IPS-18c (cell line): ENCODE results near the gene LRP8.
"Not testable (repeated sequence)": the region's sequence is repeated elsewhere in the genome, so short reads cannot be mapped to it uniquely, and the experiment has no call there.

ENCODE experiments used
- H3K4me3 ChIP-seq: 2 replicates; pipeline ENCODE4 v1.7.0; 2013; ENCODE audit warnings: low read depth, mild to moderate bottlenecking, low read length, moderate library complexity; ENCODE audit not compliant: insufficient read depth
- H3K9me3 ChIP-seq: one replicate; pipeline ENCODE4 v1.6.1; 2013; ENCODE audit warnings: mild to moderate bottlenecking, low read length, moderate library complexity; ENCODE audit not compliant: control insufficient read depth, insufficient read depth

Gene LRP8

GRCh38 chr1:53205496-53205895 lies 122.4 kb downstream of the LRP8 start:
- H3K4me3 ChIP-seq, result not testable (repeated sequence)
- peaks cover 15% of the 10 kb centered on the region for H3K9me3 ChIP-seq

DNA sequence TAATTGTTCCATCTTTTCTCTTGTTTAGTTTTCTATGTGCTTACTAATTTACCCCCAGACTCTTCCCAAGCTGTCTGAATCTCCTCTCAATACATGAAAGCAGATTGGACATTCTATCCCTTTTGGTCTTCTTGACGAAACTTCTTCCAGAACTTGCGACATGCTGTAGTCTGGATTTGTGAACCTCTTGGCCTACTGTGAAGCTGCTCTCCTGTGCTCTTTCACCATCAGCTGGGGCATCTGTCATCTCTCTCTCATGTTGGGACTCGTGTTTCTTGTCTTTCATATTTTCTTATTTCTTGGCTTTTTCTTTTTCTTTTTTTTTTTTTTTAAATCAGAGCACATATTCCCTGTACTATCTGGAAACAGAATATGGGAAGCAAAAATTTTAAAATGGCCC lies 124.4 kb downstream of the LRP8 start:
- H3K9me3 ChIP-seq, result peaks cover 15% of the 10 kb centered on the region
- no peak overlapping the region for H3K4me3 ChIP-seq

DNA sequence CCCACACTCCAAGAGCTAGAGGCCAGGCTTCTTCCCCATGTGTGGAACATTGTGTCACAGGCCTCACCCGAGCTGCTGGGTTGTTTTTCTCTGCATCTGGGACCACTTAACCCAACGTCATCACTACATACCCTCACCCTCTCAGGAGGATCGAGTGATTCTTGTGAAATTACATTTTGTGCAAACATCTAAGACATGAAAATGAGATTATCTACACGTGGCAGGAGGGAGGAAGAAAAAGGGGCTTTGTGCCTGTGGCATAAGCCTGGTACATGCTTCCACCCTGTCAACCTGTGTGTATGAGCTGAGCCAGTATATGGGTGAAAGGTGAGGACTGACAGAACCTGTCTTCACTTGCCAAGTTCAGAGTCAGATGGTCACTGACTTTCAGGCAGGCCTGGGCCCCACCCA lies 129.6 kb downstream of the LRP8 start:
- Histone ChIP-seq H3K9me3 (no peaks in the 10 kb centered on the region), H3K4me3 (no peak overlapping the region)

GRCh38 chr1:53197291-53198200 lies 130.3 kb downstream of the LRP8 start:
- Histone ChIP-seq H3K4me3 (peak overlapping the region; percentile 90), H3K9me3 (no peaks in the 10 kb centered on the region)

DNA sequence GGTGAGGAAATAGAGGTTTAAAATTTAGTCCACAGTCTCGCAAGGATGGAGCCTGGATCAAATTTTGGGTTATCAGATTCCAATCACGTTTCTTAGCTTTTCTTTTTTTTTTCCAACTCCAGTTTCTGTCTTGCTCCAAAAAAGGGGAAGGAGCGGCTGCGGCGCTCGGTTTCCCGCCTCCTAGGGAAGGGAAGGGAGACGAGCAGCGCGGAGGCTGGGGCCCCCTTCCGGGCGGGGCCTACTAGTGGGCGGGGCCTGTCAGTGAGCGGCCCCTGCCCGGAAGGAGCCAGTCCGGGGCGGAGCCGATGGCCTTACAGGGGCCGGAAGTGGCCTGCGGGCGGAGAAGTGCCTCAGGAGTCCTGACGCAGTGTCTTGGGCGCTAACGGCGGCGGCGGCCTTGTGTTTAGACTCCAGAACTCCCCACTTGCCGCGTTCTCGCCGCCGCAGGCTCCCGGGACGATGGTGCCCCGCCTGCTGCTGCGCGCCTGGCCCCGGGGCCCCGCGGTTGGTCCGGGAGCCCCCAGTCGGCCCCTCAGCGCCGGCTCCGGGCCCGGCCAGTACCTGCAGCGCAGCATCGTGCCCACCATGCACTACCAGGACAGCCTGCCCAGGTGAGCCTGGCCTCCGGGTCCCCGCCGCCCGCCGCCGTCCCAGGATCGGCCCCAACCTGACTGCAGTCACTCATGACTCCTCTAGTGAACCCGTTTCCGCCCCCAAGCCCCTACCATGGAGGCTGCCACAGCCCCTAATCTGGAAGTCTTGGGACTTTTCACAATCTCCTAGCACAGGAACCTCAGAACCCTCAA lies 131.2 kb downstream of the LRP8 start, which contains the start of gene CPT2:
Gene CPT2 (plus strand): TSS at position 340 of the 806 bp plus-strand sequence. CDS start 120 bp downstream, at position 460.
- H3K4me3 ChIP-seq, result peak within 1 kb of the TSS; percentile 90
- H3K9me3 ChIP-seq, result no peaks in the 10 kb centered on the region

- Histone ChIP-seq H3K4me3 (peak overlapping the region; percentile 90; the same call in 1 of the 2 replicates), H3K9me3 (no peaks in the 10 kb centered on the region)
Observed at GRCh38 chr1:53196017-53196484, 131.8 kb downstream of the LRP8 start.

DNA sequence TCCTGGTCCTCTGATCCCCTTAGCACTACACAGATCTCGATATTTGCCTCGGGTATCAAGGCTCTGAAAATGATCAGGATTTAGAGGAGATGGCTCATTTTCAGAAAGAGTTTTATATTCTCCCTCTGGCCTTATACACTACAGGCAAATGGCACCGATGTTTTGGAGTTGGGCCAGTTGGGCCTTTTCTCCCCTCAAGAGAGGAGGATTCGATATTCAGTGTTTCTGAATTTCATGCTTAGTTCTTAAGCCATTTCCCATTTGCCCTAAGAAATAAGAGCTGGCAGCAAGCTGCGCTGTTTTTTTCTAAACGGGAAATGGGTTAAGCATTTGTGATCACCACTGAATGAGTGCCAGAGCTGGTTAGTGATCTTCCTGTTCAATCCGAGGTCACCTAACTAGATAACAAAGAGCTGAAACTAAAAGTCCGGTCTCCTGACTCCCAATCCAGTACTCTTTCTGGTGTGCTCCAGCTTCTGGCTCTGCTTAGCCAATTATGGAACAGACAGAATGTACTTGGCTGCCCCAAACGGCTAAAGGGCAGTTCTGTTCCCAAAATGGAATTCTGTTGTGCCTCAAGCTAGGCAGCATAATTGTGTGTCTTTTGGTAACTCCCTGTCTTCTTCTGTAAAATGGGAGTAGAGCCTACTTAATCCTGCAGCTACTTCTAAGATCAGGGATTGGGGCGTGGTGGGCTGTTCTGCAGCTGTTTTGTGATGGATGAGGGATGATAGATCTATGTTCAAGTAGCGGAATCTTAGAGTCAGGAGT lies 132.4 kb downstream of the LRP8 start:
- Histone ChIP-seq H3K9me3 (no peaks in the 10 kb centered on the region), H3K4me3 (no peak overlapping the region)
